GM19328 (cell line): ENCODE data around the gene CAMK1.

Experiments
- ATAC-seq: cut with Tn5 transposase; IDR thresholded peaks from one replicate; pipeline ENCODE4 v1.9.1; 2021; ENCODE audit warnings: mild to moderate bottlenecking, moderate library complexity; ENCODE audit not compliant: unreplicated experiment

CAMK1 gene

DNA sequence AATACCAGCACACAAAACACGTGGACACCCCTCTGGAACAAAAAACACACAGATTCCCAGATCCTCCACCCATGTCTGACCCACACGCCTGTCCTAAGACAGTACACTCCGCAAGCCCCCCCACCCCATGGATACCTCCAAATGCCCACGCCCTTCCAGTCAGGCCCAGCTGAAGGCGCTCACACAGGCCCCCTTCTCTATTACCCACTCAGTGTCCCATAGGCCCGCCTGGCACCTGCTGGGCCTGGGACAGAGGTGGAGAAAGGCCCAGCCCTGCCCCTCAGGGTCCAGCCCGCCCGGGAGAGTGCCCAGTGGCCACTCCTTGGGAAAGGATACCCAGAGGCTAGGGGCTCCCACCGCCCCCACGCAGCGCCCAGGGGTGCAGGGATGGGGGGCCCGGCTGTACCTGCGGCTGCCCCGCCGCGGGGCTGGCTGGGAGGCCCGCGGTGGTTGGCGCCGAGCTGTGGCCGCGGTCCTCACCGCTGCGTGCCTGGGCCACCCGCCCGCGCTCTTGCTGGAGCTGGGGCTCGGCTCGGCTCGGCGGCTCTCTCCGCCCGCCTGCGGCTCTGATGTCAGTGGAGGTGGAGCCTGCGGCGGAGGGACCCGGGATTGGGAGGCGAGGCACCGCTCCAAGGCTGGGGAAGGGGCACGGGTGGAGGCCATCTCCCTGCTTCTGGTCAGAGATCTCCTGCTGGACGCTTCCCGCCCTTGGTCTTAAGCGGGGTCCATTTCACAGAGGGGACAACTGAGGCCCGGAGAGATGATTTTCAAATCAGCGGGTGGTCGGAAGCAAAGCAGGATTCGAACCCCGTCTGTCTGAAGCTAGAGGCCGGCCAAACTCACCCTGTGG, at the start of gene CAMK1:
Gene CAMK1 (minus strand): TSS at position 522 of the 850 bp plus-strand sequence. CDS start 2,198 bp downstream, outside the sequence.
- peak; percentile 71 for ATAC-seq

GRCh38 chr3:9818666-9819335, 49.1 kb upstream of the CAMK1 start:
- ATAC-seq: no peak

- ATAC-seq: no peak
Observed at GRCh38 chr3:9817436-9817835, 47.7 kb upstream of the CAMK1 start.

- no peak for ATAC-seq
Observed at GRCh38 chr3:9815986-9816385, 46.2 kb upstream of the CAMK1 start.

GRCh38 chr3:9812870-9813483, 43.2 kb upstream of the CAMK1 start:
- no peak for ATAC-seq

DNA sequence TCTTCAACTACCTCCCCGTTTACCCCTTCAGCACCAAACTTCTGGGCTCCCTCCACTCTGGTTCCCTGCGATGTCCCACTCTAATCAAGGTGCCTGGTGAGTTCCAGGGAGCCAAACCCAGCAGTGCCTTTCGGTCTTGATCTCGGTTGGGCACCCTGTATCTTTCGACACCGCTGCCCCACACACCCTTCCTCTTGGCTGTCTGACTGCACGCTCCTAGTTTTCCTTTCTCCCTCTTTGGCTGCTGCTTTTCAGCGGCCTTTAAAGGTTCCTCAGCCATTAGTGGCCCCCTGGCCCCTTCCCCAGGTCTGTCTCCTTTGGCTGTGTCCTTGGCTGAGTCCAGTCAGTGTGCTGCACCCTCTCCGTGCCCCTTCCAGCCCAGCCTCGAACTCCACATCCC, 41.1 kb upstream of the CAMK1 start:
- ATAC-seq: no peak

- no peak for ATAC-seq
Observed at GRCh38 chr3:9810433-9810770, 40.7 kb upstream of the CAMK1 start.

DNA sequence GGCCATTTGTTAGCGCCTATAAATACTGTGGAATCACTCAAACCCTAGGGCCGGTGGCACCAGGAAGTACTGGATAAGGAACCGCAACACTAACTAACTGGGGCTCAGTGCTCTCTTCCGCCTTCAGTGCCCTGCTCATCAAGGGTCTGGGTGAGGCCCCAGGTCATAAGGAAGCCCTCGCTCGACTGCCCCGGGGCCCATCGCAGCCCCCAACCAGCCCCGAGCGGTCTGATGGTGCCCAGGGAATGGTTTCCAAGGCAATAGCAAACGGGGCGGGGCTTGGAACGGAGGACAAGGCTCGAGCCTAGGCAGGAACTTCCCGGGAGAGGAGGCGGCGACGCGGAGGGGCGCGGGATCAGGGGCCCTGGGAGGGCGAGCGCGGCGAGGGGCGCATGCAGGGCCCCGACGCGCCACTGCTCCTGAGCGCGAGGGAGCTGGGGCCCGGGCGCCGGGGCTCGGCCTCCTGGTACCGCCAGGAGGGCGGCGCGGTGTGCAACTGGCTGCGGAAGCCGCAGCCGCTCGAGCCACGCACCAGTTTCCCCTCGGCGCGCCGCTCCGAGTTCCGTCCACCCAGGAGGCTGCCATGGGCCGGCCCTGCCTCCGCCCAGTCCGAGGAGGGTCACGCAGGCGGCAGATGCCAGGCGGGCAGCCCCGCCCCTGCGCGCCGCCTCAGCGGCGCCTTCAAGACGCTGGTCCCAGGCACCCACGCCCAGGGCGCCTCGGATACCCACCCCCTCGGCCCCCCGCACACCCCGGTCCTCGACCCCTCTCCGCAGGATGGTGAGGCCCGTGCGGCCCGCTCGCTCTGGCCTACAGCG, 40.1 kb upstream of the CAMK1 start, which contains the start of gene TTLL3:
Gene TTLL3 (plus strand): TSS at position 648 of the 818 bp plus-strand sequence. CDS start 400 bp downstream, outside the sequence.
- ATAC-seq: peak; percentile 41

DNA sequence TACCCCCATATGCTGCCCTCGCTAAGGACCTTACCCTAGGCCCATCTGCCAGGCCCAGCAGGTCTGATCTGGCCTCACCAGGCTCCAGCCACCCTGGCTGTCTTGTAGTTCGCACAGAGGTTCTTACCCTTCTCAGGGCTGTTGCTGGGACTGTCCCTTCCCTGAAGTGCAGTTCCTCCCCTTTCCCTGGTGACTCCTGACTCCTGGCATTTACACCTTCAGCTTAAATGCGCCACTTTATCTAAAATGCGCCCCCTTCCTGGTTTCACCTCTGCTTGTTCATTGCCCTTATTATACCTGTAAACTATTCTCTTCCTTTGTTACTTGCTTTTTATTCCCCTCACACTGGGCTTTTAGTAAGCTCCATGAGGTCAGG, 39.5 kb upstream of the CAMK1 start:
- no peak for ATAC-seq

GRCh38 chr3:9808345-9809037, 38.7 kb upstream of the CAMK1 start:
- no peak for ATAC-seq

DNA sequence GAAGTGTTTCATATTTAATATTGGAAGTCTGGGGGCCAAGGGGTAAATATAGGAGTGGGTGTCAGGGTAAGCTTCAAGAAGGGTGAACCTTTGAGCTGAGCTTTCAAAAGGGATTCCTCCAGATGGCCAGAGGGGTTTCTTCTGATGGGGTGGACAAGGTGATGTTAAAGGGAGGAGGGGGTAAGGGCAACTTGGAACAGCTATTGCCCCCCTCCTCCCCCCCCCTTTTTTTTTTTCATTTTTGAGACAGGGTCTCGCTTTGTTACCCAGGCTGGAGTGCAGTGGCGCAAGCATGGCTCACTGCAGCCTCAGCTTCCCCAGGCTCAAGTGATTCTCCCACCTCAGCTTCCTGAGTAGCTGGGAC, 38.2 kb upstream of the CAMK1 start:
- no peak for ATAC-seq

- no peak for ATAC-seq
Observed at GRCh38 chr3:9806688-9807589, 37.2 kb upstream of the CAMK1 start.

DNA sequence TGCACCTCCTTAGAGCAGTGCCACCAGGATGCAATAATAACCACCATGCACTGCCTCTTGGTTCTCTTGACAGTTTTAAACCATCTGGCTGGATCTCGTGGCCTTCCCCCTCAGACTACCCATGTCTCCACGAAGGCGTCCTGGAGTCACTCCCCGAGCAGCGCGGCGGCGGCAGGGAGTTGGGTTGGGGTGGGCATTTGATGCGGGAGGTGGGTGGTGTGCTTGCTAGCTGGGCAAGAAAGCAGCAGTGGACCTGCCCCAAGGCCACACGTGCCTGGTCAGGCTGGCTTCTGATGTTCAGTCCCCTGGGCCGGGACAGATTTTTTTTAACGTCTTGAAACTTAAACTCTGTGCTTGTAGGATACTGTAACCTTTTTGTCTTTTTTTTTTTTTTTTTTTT, 36.4 kb upstream of the CAMK1 start:
- no peak for ATAC-seq

- ATAC-seq: no peak
Observed at GRCh38 chr3:9804996-9805395, 35.2 kb upstream of the CAMK1 start.

- no peak for ATAC-seq
Observed at GRCh38 chr3:9803494-9803893, 33.7 kb upstream of the CAMK1 start.

DNA sequence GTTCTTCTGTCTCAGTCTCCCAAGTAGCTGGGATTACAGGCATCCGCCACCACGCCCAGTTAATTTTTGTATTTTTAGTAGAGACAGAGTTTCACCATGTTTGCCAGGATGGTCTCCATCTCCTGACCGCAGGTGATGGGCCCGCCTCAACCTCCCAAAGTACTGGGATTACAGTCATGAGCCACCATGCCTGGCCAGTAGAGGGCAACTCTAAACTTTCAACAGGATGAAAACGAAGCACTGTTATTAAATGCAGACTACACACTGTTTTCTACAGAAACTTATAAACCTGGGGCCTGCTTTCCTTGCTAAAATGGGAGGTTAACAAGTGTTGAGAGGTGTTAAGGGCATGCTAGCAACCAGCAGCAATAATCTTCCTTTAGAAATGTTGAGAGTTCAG, 30.8 kb upstream of the CAMK1 start:
- ATAC-seq: no peak

- ATAC-seq: no peak
Observed at GRCh38 chr3:9797196-9797945, 27.6 kb upstream of the CAMK1 start.

GRCh38 chr3:9795207-9795606, 25.5 kb upstream of the CAMK1 start:
- ATAC-seq: no peak

DNA sequence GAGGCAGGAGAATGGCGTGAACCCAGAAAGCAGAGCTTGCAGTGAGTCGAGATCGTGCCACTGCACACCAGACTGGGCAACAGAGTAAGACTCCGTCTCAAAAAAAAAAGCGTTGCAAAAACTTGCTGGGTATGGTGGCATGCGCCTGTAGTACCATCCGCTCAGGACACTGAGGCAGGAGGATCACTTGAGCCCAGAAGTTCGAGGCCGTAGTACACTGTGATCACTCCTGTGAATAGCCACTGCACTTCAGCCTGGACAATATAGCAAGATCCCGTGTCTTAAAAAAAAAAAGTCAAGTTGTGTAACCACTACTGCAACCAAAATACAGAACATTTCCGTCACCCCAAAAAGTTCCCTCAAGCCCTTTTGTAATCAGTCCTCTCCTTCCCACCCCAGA, 24.7 kb upstream of the CAMK1 start:
- ATAC-seq: no peak
